Caco-2 (cell line): ENCODE measurements around the gene CCDC90B. TPM values are rescaled to one million over a fixed set of nuclear protein-coding genes. Genes with fewer than 3 reads are reported as not detected.

Source experiments
- BruUV-seq: library from RNA; stranded (reverse); fragments of 400-500 nt; replicated peaks from 2 replicates; lab custom pipeline; 2021; lab: Mats Ljungman, UMichigan
- CTCF ChIA-PET: fragments of 300-600 bp; sonication (Branson Sonifier 250); formaldehyde crosslinking; loops from one replicate; lab custom pipeline; 2022; ENCODE audit warnings: antibody characterized with exemption; lab: Charles Lee
- POLR2A ChIA-PET: fragments of 300-600 bp; sonication (Branson Sonifier 250); formaldehyde crosslinking; loops from one replicate; lab custom pipeline; 2022; ENCODE audit warnings: antibody characterized with exemption; lab: Charles Lee
- DNase-seq, 2 experiments: peaks; one replicate each; pipeline versions ENCODE4 v3.0.0 to v3.0.0-alpha.2; 2020 to 2022
- H3K27me3 ChIP-seq: replicated peaks from 2 replicates; pipeline ENCODE4 v1.6.0; 2011; ENCODE audit warnings: low read length; ENCODE audit not compliant: control insufficient read depth, insufficient read depth
- H3K36me3 ChIP-seq: 2 replicates; pipeline ENCODE4 v1.5.1; 2011; ENCODE audit warnings: low read length; ENCODE audit not compliant: control insufficient read depth, insufficient read depth
- H3K4me1 ChIP-seq: fragments of 250-450 bp; sonication (Bioruptor Pico); 2 replicates; pipeline ENCODE4 v1.5.1; 2020; ENCODE audit warnings: mild to moderate bottlenecking
- H3K4me3 ChIP-seq: 2 replicates; pipeline ENCODE4 v1.5.1; 2011; ENCODE audit warnings: low read depth, mild to moderate bottlenecking, control low read depth, low read length
- H3K9me3 ChIP-seq: fragments of 250-450 bp; sonication (Bioruptor Pico); 2 replicates; pipeline ENCODE4 v1.5.1; 2020; ENCODE audit warnings: mild to moderate bottlenecking, moderate library complexity
- H3K27ac Mint-ChIP-seq: one replicate; pipeline ENCODE4 v1.8.0; 2022; ENCODE audit warnings: mixed read lengths; ENCODE audit not compliant: unreplicated experiment
- H3K27me3 Mint-ChIP-seq: one replicate; pipeline ENCODE4 v1.8.0; 2022; ENCODE audit warnings: mixed read lengths; ENCODE audit not compliant: insufficient read depth, unreplicated experiment
- H3K36me3 Mint-ChIP-seq: one replicate; pipeline ENCODE4 v1.8.0; 2022; ENCODE audit warnings: mild to moderate bottlenecking, mixed read lengths; ENCODE audit not compliant: insufficient read depth, unreplicated experiment
- H3K4me1 Mint-ChIP-seq: one replicate; pipeline ENCODE4 v1.8.0; 2022; ENCODE audit warnings: low read depth, mixed read lengths; ENCODE audit not compliant: unreplicated experiment
- H3K4me3 Mint-ChIP-seq: one replicate; pipeline ENCODE4 v1.8.0; 2022; ENCODE audit warnings: mild to moderate bottlenecking, moderate library complexity, mixed read lengths; ENCODE audit not compliant: unreplicated experiment
- H3K9me3 Mint-ChIP-seq: one replicate; pipeline ENCODE4 v1.8.0; 2022; ENCODE audit warnings: mixed read lengths; ENCODE audit not compliant: unreplicated experiment
- intact Hi-C: fragments of 100-400 bp; cut with micrococcal nuclease; formaldehyde crosslinking; loops from one replicate; pipeline ENCODE4 v1.10.0; 2022; ENCODE audit not compliant: unreplicated experiment
- total RNA-seq: library from RNA; stranded (reverse); gene quantifications from 2 replicates; pipeline ENCODE4 v1.2.3, GENCODE V29; 2022
- TF ChIP-seq, protein P1 (sequence below), 2 experiments: fragments of 200-600 bp in 1 of 2; IDR thresholded peaks; 1 replicate in 1 of 2; 2 replicates in 1 of 2; pipeline versions ENCODE4 v1.5.1 to v1.8.0; 2011 to 2022; ENCODE audit warnings: antibody characterized with exemption in 1 of 2, control low read depth in 1 of 2, inconsistent platforms in 1 of 2, low read depth in 1 of 2, low read length in 1 of 2, mild to moderate bottlenecking in 1 of 2, moderate library complexity in 1 of 2; ENCODE audit not compliant: insufficient read depth in 1 of 2, severe bottlenecking in 1 of 2, unreplicated experiment in 1 of 2

CCDC90B gene
- total RNA-seq, 1 experiment from 2014 or later = 46.2 TPM

DNA sequence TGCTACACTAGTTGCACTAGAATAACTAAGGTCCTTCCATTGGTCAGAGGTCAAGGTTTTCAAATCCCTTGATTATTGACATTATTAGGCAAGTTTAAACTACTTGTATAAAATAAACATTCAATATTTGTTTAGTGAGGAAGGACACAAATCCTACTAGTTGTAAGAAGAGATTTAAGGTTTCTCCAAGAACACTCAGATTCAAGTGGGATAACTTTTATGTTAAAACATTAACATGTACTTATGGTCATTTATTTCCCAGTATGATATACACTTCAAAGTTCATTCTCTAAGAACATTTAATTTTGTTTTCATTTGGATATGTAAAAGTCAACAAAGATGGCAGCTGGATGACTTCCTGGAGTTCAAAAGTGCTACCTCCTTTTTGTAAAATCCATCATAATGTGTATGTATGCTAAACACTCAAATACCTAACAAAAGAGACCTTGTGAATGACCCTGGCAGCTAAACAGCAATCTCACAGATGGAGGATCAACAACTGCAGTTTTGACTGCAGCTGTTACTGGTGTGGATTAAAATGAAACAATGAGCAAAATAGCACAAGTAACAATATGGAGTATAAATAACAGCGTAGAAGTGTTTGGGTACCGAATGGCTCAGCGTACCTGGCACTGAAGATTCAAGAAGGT lies 1.5 kb downstream of the CCDC90B start:
- Mint-ChIP-seq H3K4me3 (peak overlapping the region; percentile 73), H3K9me3 (no peaks in the 10 kb centered on the region), H3K27ac (peak overlapping the region; percentile 97), H3K27me3 (no peaks in the 10 kb centered on the region), H3K36me3 (peaks cover 21% of the 10 kb centered on the region), H3K4me1 (peaks cover 14% of the 10 kb centered on the region)
- TF ChIP-seq, protein P1, sequence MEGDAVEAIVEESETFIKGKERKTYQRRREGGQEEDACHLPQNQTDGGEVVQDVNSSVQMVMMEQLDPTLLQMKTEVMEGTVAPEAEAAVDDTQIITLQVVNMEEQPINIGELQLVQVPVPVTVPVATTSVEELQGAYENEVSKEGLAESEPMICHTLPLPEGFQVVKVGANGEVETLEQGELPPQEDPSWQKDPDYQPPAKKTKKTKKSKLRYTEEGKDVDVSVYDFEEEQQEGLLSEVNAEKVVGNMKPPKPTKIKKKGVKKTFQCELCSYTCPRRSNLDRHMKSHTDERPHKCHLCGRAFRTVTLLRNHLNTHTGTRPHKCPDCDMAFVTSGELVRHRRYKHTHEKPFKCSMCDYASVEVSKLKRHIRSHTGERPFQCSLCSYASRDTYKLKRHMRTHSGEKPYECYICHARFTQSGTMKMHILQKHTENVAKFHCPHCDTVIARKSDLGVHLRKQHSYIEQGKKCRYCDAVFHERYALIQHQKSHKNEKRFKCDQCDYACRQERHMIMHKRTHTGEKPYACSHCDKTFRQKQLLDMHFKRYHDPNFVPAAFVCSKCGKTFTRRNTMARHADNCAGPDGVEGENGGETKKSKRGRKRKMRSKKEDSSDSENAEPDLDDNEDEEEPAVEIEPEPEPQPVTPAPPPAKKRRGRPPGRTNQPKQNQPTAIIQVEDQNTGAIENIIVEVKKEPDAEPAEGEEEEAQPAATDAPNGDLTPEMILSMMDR (IDR thresholded peaks at IDR 0.05; ENCODE audit: insufficient read depth in 1 of 2, low read depth in 1 of 2, low read length in 1 of 2, severe bottlenecking in 1 of 2, unreplicated experiment in 1 of 2) = no peak
- Histone ChIP-seq H3K4me1 (peaks cover 22% of the 10 kb centered on the region), H3K4me3 (peak overlapping the region; percentile 93), H3K9me3 (no peaks in the 10 kb centered on the region), H3K27me3 (no peaks in the 10 kb centered on the region), H3K36me3 (no peaks in the 10 kb centered on the region)
- no TSS peak for BruUV-seq
- DNase-seq = no peak
- intact Hi-C loops = no loop called here
- ChIA-PET CTCF (no interaction called here), POLR2A (interaction anchor here (0.7 kb wide), 1 partner anchor 23 kb away, joined by 3 read pairs; no protein-coding TSS in a partner anchor)

- Mint-ChIP-seq H3K9me3 (no peaks in the 10 kb centered on the region), H3K27me3 (no peaks in the 10 kb centered on the region), H3K27ac (no peak overlapping the region), H3K4me1 (peaks cover 14% of the 10 kb centered on the region), H3K4me3 (no peak overlapping the region), H3K36me3 (peaks cover 33% of the 10 kb centered on the region)
- intact Hi-C loops = no loop called here
- no TSS peak for BruUV-seq
- DNase-seq = no peak
- CTCF ChIA-PET = interaction anchor here (1.0 kb wide), 2 partner anchors 11 to 381 kb away, joined by 3 to 5 read pairs; partner anchors contain the start of gene DDIAS
- POLR2A ChIA-PET = no interaction called here
- no peak overlapping the region for H3K4me3 ChIP-seq
- H3K36me3 ChIP-seq = no peaks in the 10 kb centered on the region
- H3K27me3 ChIP-seq = no peaks in the 10 kb centered on the region
- H3K4me1 ChIP-seq = peaks cover 22% of the 10 kb centered on the region
- TF ChIP-seq, protein P1 (IDR thresholded peaks at IDR 0.05; ENCODE audit: insufficient read depth in 1 of 2, low read depth in 1 of 2, low read length in 1 of 2, severe bottlenecking in 1 of 2, unreplicated experiment in 1 of 2) = no peak
- no peaks in the 10 kb centered on the region for H3K9me3 ChIP-seq
These were observed 4.0 kb downstream of the CCDC90B start for GRCh38 chr11:83282084-83282716.

GRCh38 chr11:83280256-83280655 lies 5.9 kb downstream of the CCDC90B start:
- TF ChIP-seq, protein P1 (IDR thresholded peaks at IDR 0.05; ENCODE audit: insufficient read depth in 1 of 2, low read depth in 1 of 2, low read length in 1 of 2, severe bottlenecking in 1 of 2, unreplicated experiment in 1 of 2) = no peak
- Mint-ChIP-seq H3K4me3 (no peak overlapping the region), H3K4me1 (peaks cover 14% of the 10 kb centered on the region), H3K27ac (no peak overlapping the region), H3K36me3 (peaks cover 36% of the 10 kb centered on the region), H3K9me3 (no peaks in the 10 kb centered on the region), H3K27me3 (no peaks in the 10 kb centered on the region)
- peaks cover 19% of the 10 kb centered on the region for H3K4me1 ChIP-seq
- H3K9me3 ChIP-seq = no peaks in the 10 kb centered on the region
- no TSS peak for BruUV-seq
- H3K36me3 ChIP-seq = peaks cover 1% of the 10 kb centered on the region; the same call in 1 of the 2 replicates
- CTCF ChIA-PET = interaction anchor here (0.5 kb wide), 1 partner anchor 80 kb away, joined by 3 read pairs; no protein-coding TSS in a partner anchor
- POLR2A ChIA-PET = no interaction called here
- no peak overlapping the region for H3K4me3 ChIP-seq
- no peaks in the 10 kb centered on the region for H3K27me3 ChIP-seq
- intact Hi-C loops = no loop called here
- no peak for DNase-seq
